Measurements from ENCODE around the gene CD83. TPM values are rescaled to one million over a fixed set of nuclear protein-coding genes. Genes with fewer than 3 reads are reported as not detected.
A peak's percentile ranks its signal among the peaks of the same experiment; 100 is the strongest.

CD83 gene
- total RNA-seq, 1 experiment from 2014 or later: 7.0 TPM

GRCh38 chr6:14082771-14083170, 34.8 kb upstream of the CD83 start:
- no peaks in the 10 kb centered on the region; a peak in 1 of 5 replicates for H3K9me3 Mint-ChIP-seq
- Histone ChIP-seq H3K23me2 (ENCODE audit: insufficient read length, low read depth, low read length, poor library complexity, severe bottlenecking) (no peaks in the 10 kb centered on the region), H2BK20ac (ENCODE audit: low read depth, low read length, poor library complexity, severe bottlenecking) (no peak overlapping the region), H3K14ac (ENCODE audit: insufficient read depth, low read length) (no peak overlapping the region), H3K56ac (ENCODE audit: insufficient read length, low read depth, low read length) (no peak overlapping the region), H3K4me1 (ENCODE audit: insufficient read depth, low read length) (no peaks in the 10 kb centered on the region), H3T11ph (ENCODE audit: low read length) (no peak overlapping the region), H3K9me3 (ENCODE audit: control insufficient read depth, low read depth, low read length) (no peaks in the 10 kb centered on the region), H3K79me1 (ENCODE audit: insufficient read depth, low read depth, low read length, poor library complexity, severe bottlenecking) (no peaks in the 10 kb centered on the region), H2AK5ac (ENCODE audit: insufficient read length, low read length) (no peak overlapping the region), H3K79me2 (ENCODE audit: insufficient read depth, low read length) (no peaks in the 10 kb centered on the region), H3K18ac (ENCODE audit: insufficient read length, low read depth, low read length) (no peak overlapping the region), H4K91ac (ENCODE audit: insufficient read length, low read depth, low read length) (no peak overlapping the region), H3K4me2 (ENCODE audit: insufficient read depth, insufficient read length, low read length) (no peak overlapping the region), H4K8ac (replicated peaks; ENCODE audit: insufficient read length, low read depth, low read length) (no peak overlapping the region), H3K27ac (ENCODE audit: insufficient read length, low read depth, low read length) (no peak overlapping the region), H2BK15ac (ENCODE audit: low read depth, low read length) (no peak overlapping the region), H3K9ac (ENCODE audit: extremely low read depth, insufficient read length, low read length) (no peak overlapping the region), H2BK120ac (ENCODE audit: low read depth, low read length, poor library complexity, severe bottlenecking) (no peak overlapping the region), H3K27me3 (ENCODE audit: insufficient read depth, low read length) (no peaks in the 10 kb centered on the region; the same call in 1 of the 2 replicates), H4K5ac (ENCODE audit: insufficient read length, low read depth, low read length) (no peak overlapping the region), H3K4ac (ENCODE audit: low read depth, low read length) (no peak overlapping the region), H2AFZ (ENCODE audit: low read length) (no peak overlapping the region), H4K20me1 (ENCODE audit: control insufficient read depth, insufficient read depth, insufficient read length) (no peaks in the 10 kb centered on the region), H2BK12ac (ENCODE audit: insufficient read length, low read depth, low read length) (no peak overlapping the region), H3K23ac (ENCODE audit: insufficient read length, low read depth, low read length) (no peak overlapping the region), H2BK5ac (ENCODE audit: insufficient read length, low read length) (no peak overlapping the region)
- peak; percentile 24; the same call in 2 of the 3 replicates for TF ChIP-seq CTCF (conservative IDR thresholded peaks at IDR 0.05)
- no peaks in the 10 kb centered on the region for H3K36me3 Mint-ChIP-seq (ENCODE audit: insufficient read depth in 1 of 3, low read depth in 3 of 3)
- no peak overlapping the region for H3K27ac Mint-ChIP-seq
- no peaks in the 10 kb centered on the region; the same call in none of the 2 replicates for H3K27me3 Mint-ChIP-seq (ENCODE audit: low read depth)
- H3K4me1 Mint-ChIP-seq: peaks cover 10 to 17% of the 10 kb centered on the region in 2 experiments
- H3K4me3 Mint-ChIP-seq: no peak overlapping the region
- DNase-seq: no peak
- no CpG with 5 or more reads among the region's 3 CpGs for WGBS (ENCODE audit: extremely low coverage, insufficient read length, low lambda C conversion rate)
